22Rv1 (cell line): ENCODE measurements around the gene CDK6.

Experiments used
- H3K27ac ChIP-seq: fragments of 450-650 bp; 2 replicates; pipeline ENCODE4 v1.5.1; 2017
- ZFX ChIP-seq: fragments of 450-650 bp; IDR thresholded peaks from 2 replicates; pipeline ENCODE4 v1.6.1; 2017; ENCODE audit warnings: antibody characterized with exemption, borderline replicate concordance
- TF ChIP-seq, protein P1 (sequence below): fragments of 450-650 bp; IDR thresholded peaks from 2 replicates; pipeline ENCODE4 v1.5.1; 2017; ENCODE audit warnings: mild to moderate bottlenecking

CDK6 gene

DNA sequence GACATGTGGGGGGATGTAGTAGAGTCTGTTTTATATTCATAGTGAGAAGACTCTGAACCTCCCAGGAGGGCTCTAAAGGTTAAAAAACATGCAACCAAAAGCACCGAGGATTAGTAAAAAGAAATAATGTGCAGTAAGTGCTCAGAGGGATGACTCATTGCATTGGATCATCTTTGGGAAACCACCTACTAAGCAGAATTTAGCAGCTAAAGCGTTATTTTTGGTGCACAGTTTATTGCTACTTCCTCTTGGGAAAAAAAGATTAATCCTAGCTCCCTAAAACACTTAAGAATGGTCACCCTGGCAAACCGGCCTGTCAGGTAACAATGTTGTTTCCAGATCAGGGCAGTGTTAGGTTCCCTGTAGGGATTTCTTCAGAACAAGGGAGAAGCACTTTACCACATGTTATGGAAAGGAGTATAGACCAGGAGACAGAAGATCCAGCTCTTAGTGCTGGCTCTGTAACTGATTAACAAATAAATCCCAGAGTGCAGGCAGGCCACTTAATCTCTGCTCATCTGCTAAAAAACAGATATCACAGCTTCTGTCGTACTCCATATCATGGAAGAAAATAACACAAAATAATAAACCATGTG, 201.4 kb downstream of the CDK6 start:
- no peak for TF ChIP-seq ZFX
- TF ChIP-seq, protein P1, sequence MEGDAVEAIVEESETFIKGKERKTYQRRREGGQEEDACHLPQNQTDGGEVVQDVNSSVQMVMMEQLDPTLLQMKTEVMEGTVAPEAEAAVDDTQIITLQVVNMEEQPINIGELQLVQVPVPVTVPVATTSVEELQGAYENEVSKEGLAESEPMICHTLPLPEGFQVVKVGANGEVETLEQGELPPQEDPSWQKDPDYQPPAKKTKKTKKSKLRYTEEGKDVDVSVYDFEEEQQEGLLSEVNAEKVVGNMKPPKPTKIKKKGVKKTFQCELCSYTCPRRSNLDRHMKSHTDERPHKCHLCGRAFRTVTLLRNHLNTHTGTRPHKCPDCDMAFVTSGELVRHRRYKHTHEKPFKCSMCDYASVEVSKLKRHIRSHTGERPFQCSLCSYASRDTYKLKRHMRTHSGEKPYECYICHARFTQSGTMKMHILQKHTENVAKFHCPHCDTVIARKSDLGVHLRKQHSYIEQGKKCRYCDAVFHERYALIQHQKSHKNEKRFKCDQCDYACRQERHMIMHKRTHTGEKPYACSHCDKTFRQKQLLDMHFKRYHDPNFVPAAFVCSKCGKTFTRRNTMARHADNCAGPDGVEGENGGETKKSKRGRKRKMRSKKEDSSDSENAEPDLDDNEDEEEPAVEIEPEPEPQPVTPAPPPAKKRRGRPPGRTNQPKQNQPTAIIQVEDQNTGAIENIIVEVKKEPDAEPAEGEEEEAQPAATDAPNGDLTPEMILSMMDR: no peak
- no peak overlapping the region for H3K27ac ChIP-seq

DNA sequence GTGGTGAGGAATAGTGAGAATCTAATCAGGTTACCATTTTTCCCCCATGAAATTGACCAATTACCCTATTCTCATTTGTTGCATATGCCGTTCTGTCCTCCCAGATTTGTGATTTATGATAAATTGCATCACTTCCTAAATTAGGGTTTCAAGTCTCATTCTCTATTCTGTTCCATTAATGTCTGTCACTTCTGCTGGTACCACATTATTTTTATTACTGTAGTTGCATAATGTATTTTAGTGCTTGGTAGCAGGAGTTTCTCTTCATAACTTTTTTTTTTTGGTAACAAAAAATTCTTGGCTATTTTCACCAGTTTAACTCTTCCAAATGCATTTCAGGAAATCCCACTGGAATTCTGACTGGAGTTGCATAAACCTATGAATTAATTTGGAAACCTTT, 202.2 kb downstream of the CDK6 start:
- TF ChIP-seq, protein P1: no peak
- no peak for TF ChIP-seq ZFX
- no peak overlapping the region for H3K27ac ChIP-seq

DNA sequence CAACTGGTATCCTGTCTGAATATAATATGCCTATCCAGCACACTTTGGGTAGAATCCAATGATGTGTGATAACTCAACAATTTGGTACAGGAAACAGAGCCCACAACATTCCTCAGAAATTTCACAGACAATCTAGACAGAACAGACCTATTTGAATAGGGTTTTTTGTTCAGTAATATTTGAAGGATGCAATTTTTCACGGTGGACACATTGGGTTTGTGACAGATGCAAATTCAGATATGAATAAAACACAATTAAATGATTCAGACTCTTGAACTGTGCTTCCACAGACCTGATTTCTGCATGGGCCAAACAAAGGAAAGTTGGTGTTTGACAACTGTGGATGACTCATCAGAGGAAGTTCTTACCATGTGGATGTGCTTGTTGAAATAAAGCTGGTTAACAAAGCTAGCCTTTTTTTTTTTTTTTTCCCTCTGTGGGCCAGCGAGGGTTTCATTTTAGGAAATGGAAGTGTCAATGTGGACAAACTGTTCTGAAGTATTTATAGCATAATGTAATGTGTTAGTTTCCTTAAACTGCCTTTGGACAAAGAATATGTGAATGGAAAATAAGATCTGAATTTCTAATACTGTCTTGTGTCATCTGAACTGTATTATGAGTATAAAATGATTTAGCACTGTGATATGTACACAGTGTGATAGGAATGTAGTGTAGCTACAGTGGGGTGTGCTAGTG, 203.0 kb downstream of the CDK6 start:
- TF ChIP-seq, protein P1: no peak
- TF ChIP-seq ZFX: no peak
- no peak overlapping the region for H3K27ac ChIP-seq

DNA sequence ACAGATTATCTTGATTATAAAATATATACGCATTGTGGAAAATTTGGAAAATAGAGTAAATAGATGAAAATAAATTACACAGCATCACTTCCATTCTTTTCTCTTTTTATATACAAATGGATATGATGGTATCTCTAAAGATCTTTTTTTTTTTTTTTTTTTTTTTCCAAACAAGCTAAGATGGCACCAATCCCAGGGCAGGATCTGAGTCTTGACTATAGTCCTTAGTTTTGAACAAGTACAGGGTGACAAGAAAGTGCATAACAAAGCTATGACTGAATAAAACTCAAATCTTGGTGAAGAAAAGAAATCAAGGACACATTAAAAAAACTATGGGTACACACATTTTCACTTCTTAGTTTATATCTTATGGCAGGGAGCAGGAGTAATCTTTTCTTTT, 203.6 kb downstream of the CDK6 start:
- TF ChIP-seq, protein P1: no peak
- TF ChIP-seq ZFX: no peak
- no peak overlapping the region for H3K27ac ChIP-seq

DNA sequence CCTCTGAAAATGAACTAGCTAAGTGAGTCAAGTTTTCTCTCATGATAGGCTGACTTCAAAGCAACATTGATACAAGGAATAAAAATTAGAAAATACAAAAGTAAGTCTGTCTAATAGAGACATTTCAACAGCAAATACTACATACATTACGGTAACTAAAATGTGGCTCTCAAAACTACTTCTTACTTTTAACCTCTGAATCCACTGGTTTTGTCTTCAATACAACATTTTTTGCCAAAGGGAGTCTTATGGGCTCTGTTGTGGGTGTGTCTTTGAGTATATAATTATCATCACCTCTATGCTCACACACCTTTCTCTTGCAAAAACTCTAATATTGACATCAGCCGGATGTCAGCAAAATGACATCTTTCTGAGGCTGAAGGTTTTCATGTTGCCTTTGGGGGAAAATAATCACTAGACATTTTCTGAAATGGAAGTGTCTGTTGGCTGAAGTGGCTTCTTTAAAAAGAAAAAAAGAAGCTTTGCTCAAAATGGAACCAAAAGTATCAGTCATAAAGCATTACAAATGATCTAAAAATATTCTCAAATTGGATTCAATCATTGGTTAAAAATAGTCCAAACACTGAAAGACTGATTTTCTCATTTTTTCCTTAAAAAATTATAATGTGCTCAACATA, 204.4 kb downstream of the CDK6 start:
- H3K27ac ChIP-seq: no peak overlapping the region
- TF ChIP-seq ZFX: no peak
- TF ChIP-seq, protein P1: no peak

DNA sequence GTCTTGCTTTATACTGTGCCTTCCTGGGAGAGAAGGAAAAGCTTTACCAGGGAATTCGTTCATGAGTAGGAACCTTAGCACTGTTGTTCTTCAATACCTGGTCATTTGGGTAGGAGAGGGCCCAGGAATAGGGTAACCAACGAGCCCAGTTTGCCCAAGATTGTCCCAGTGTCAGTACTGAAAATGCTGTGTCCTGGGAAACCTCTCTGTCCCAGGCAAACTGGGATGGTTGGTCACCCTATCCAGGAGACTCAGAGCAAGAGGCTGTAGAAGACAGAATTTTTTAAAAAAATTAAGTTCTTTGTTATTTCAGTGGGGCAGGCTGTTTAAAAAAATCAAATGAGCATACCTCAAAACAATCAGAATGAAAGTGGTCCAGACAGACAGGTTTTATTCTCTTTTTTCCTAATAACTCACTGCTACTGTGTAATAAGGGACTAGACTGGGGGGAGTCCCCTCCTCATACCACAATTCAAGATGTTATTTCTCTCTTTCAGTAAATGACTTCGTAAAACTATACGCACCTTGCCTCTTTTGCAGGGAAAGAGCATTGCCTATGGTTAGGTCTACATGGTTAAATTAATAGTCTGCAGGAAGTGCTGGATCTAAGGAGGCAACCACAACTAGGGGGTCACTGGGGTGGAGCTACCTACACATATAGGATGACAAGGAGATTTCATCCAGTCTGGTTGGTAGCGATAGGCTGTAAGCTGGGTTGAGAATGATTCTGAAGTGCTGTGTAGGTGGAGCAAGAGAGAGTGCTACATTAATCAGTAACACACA, 205.1 kb downstream of the CDK6 start:
- no peak overlapping the region for H3K27ac ChIP-seq
- TF ChIP-seq ZFX: no peak
- TF ChIP-seq, protein P1: no peak
